Muscle of back (tissue), 11 donors: ENCODE results near the gene BRIX1. TPM values are rescaled to one million over a fixed set of nuclear protein-coding genes. Genes with fewer than 3 reads are reported as not detected.
"Not testable (repeated sequence)": the region's sequence is repeated elsewhere in the genome, so short reads cannot be mapped to it uniquely, and the experiment has no call there.

Experiments
- DNase-seq, 3 donors: peaks; one replicate each; pipeline versions ENCODE4 v3.0.0 to v3.0.0-alpha.2; 2013
- polyA plus RNA-seq, 10 donors: library from polyadenylated mRNA; unstranded; fragments of 120-200 nt; gene quantifications; one replicate each; pipeline ENCODE4 v1.2.1, GENCODE V29; 2013; ENCODE audit not compliant: insufficient read length in 10 of 10

Gene BRIX1
- polyA plus RNA-seq, 10 donors: 30.3 to 39.2 (median 35.1) TPM

DNA sequence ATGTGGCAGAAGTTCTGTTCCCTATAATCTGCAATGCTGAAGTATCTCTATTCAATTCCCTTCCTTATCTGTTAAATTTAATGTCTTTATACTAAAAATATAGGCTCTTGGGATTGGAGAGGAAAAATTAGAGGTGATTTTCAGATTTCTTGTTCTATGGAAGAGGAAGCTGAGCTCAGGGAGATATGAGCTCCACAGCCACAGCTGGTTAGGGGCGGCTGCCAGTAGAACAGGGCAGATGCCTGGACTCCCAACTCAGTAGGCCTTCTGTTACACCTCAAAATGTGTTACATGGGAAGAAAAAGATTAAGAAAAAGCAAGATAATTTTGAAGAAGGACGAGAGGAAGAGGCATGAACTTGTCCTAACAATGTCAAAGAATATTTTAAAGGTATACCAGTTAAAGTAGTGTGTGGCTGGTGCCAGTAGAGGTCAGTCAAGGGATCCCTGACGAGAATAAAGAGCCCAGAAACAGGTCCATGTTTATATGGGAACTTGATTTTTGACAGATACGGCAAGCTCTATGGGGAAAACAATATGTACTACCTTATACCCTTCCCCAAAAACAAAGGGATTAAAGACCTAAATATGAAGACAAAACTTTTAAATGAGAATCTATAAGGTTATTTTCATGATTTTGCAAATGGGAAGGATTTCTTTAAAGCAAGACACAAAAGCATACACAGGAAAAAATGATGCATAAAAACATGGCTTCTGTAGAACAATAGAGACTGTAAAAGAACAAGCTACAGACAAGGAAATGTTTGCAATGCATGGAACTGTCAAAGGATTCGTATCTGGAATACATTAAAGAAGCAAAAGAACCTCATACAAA is 42.6 kb downstream of the BRIX1 start:
- peak; percentile 6 to 40 (median 15) for DNase-seq

DNA sequence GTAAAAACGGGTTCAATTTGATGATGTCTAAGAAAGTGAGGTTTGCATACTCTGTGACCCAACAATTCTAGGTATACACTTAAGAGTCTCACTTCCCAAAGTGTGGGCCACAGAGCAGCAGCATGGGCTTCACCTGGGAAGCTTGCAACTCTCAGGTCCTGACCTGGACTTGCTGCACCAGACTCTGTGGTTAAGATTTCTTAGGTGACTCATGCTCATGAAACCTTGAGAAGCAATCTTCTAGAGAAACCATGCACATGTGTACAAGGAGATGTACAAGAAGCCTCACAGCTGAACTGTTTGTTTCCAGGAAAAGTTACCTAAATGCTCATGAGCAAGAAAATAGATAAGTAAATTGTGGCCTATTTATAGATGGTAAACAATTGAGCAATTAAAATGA is 43.8 kb downstream of the BRIX1 start:
- DNase-seq: no peak

DNA sequence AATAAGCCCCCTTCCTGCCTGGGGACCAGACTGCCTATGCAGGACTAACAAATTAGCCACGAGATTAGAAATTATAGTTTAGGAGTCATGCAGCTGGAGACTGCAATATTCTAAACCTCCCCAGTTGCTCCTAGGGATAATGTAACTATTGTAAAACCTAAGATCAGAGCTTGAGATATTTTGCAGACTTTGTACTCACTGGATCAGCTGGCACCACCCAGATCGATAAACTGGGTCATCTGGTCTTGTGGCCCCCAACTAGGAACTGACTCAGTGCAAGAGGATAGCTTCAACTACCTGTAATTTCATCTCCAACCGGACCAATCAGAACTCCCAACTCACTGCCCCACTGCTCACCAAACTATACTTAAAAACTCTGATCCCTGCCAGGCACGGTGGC is 52.0 kb downstream of the BRIX1 start:
- no peak for DNase-seq

DNA sequence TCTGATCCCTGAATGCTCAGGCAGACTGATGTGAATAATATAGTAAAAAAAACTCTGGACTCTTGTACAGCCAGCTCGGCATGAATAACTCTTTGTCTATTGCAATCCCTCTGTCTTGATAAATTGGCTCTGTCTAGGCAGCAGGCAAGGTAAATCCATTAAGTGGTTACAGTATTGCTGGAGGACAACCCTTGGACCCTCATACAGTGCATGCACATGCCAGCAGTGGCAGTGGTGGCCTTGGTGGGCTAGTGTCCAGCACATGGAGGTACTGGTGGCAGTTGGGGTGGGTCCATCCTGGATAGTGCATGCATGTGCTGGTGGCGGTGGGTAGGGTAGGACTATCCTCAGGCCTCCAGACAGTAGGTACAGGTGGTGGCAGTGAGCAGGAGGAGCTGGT is 52.7 kb downstream of the BRIX1 start:
- no peak for DNase-seq

DNA sequence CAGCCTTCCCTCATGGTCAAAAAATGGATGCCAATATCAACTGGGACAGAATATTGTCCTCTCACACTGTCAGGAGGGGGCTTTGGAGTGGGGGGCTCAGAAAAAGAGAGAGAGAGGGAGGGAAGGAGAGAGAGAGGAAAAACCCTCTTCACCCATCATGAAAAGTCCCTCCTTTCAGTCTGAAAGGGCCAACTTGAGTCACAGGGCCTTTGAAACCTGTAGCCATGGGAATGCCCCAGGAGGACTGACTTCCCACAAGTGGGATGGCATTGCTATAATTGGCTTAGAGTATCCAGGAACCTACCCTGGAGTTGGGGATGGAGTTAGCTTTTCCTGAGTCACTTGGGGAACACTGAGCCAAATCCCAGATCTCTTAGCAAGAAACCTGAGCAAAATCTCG is 55.0 kb downstream of the BRIX1 start:
- no peak for DNase-seq

DNA sequence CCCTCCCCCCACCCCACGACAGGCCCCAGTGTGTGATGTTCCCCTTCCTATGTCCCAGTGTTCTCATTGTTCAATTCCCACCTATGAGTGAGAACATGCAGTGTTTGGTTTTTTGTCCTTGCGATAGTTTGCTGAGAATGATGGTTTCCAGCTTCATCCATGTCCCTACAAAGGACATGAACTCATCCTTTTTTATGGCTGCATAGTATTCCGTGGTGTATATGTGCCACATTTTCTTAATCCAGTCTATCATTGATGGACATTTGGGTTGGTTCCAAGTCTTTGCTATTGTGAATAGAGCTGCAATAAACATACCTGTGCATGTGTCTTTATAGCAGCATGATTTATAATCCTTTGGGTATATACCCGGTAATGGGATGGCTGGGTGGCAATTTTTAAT is 56.1 kb downstream of the BRIX1 start:
- not testable (repeated sequence) for DNase-seq

Other genes with a start within 250 kb of the BRIX1 start
- under 1 TPM in 9 of 10 donors, not detected in 1; 0.11 to 0.59 (median 0.30) TPM for gene TTC23L, start 76.5 kb upstream of the BRIX1 start, polyA plus RNA-seq
- 10 to 100 TPM; 20.2 to 27.2 (median 24.5) TPM for gene RAD1, start 207 bp upstream of the BRIX1 start, polyA plus RNA-seq
- gene DNAJC21, start 13.8 kb downstream of the BRIX1 start, polyA plus RNA-seq: 10 to 100 TPM; 38.6 to 55.1 (median 47.9) TPM
- gene AGXT2, start 132.2 kb downstream of the BRIX1 start, polyA plus RNA-seq: not detected